Measurements from ENCODE around the gene RAD51B. TPM values are rescaled to one million over a fixed set of nuclear protein-coding genes. Genes with fewer than 3 reads are reported as not detected.

Gene RAD51B
- total RNA-seq, 4 donors from 2014 or later: 14.0 to 16.4 (median 14.8) TPM

DNA sequence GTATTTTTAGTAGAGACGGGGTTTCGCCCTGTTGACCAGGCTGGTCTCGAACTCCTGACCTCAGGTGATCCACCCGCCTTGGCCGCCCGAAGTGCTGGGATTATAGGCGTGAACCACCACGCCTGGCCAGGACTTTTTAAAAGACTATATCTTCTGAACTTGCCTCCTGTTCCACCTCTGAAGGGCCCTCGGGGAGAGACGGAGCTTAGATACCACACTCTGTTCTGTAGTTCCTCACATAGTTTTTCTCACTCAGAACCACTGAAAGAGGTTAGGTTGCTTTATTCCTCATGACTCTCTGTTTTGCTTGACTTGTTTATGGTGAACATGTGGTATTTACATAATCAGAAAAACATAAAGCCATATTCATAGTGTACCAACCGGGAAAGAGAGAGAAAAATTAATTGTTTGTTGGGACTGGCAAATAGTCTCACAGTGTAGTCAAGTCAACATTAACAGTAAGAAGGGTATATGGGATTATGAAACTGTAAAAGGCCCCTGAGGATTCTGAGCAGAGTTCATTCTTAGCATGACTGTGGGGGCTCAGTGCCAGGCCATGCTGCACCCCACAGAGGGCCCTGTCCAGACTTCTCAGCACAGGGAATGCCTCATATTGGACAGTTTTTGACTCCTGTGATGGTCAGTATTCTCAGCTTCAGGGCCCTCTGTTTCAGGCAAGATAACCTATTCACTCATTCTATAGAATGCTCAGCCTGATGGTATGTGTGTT, 631.0 kb downstream of the RAD51B start:
- no peak overlapping the region for H3K27ac ChIP-seq
- WGBS, 2 donors: 96 to 98% methylated on average over 11 of the region's 11 CpGs

DNA sequence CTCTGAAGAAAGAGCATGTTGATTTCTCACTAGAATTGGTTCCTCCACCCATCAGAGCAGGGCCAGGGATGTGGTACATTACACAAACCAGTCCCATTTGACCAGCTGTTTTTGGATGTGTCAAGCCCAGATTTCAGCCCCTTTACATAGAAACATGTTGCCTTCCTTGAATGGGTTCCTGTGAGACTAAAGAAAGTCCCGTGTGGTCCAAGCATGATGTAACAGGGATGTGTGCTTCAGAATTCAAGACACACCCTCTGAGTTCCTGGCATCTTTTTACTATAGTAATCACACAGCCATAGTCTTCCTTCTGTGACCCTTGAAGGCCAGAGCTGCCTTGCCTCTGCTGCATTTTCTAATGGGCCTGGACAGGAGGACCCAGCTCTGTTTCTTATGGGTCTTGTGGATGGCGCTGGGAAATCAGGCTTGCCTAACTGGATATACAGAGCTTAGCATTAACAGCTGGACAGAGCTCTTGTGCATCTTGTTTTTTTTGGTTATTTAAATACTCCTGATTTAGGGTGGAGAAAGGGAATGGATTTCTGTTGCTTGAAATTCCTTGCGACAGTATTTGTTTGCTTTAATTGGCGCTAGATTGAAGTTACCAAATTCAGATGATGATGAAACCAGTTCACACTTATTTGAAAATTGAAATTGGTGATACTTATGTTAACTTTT, 632.3 kb downstream of the RAD51B start:
- Histone ChIP-seq H3K9me3 (no peaks in the 10 kb centered on the region), H3K27ac (no peak overlapping the region), H3K27me3 (no peaks in the 10 kb centered on the region), H3K36me3 (no peaks in the 10 kb centered on the region), H3K4me3 (replicated peaks in 1 of 3) (no peak overlapping the region), H3K4me1 (peaks cover 0 to 8% of the 10 kb centered on the region in 2 donors)
- TF ChIP-seq, protein P1, sequence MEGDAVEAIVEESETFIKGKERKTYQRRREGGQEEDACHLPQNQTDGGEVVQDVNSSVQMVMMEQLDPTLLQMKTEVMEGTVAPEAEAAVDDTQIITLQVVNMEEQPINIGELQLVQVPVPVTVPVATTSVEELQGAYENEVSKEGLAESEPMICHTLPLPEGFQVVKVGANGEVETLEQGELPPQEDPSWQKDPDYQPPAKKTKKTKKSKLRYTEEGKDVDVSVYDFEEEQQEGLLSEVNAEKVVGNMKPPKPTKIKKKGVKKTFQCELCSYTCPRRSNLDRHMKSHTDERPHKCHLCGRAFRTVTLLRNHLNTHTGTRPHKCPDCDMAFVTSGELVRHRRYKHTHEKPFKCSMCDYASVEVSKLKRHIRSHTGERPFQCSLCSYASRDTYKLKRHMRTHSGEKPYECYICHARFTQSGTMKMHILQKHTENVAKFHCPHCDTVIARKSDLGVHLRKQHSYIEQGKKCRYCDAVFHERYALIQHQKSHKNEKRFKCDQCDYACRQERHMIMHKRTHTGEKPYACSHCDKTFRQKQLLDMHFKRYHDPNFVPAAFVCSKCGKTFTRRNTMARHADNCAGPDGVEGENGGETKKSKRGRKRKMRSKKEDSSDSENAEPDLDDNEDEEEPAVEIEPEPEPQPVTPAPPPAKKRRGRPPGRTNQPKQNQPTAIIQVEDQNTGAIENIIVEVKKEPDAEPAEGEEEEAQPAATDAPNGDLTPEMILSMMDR (IDR thresholded peaks at IDR 0.05): no peak
- no peak for TF ChIP-seq POLR2A (IDR thresholded peaks at IDR 0.05)
- intact Hi-C loops (cut with DNase I): no loop called here
- 79 to 86% methylated on average over 4 of the region's 4 CpGs for WGBS, 2 donors
- DNase-seq: no peak

More for the DNA sequence above, 631.0 kb downstream of the RAD51B start:
- Histone ChIP-seq H3K9me3 (no peaks in the 10 kb centered on the region), H3K27me3 (no peaks in the 10 kb centered on the region), H3K4me1 (peaks cover 0 to 8% of the 10 kb centered on the region in 2 donors), H3K4me3 (replicated peaks in 1 of 3) (no peak overlapping the region), H3K36me3 (no peaks in the 10 kb centered on the region)
- TF ChIP-seq, protein P1 (IDR thresholded peaks at IDR 0.05): no peak
- no peak for TF ChIP-seq POLR2A (IDR thresholded peaks at IDR 0.05)
- DNase-seq: no peak
- intact Hi-C loops (cut with DNase I): no loop called here

DNA sequence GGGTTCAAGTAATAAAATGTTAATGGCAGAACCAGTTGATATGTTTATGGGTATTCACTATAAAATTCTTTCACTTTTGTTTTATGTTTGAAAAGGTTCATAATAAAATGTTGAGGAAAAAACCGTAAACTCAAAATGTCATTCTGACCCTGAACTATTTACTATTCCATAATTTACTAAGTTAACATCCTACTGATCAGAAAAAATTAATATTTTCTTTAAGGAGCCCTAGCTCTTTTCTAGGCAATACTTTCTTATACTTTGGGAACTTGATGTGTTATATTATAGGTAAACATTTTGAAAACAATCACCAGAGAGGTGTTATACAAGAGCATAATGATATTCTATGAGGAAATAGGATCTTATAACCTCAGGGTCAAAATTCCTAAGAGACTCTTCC, 638.7 kb downstream of the RAD51B start:
- TF ChIP-seq POLR2A (IDR thresholded peaks at IDR 0.05): no peak
- TF ChIP-seq, protein P1 (IDR thresholded peaks at IDR 0.05): no peak
- intact Hi-C loops (cut with DNase I): no loop called here
- 0 to 96% methylated on average over 1 of the region's 1 CpG for WGBS, 2 donors
- H3K27ac ChIP-seq: peak overlapping the region; percentile 82 to 85 (median 83)
- H3K27me3 ChIP-seq: no peaks in the 10 kb centered on the region
- H3K4me3 ChIP-seq (replicated peaks in 1 of 3): no peak overlapping the region
- no peak for DNase-seq
- H3K9me3 ChIP-seq: no peaks in the 10 kb centered on the region
- H3K4me1 ChIP-seq: peaks cover 25 to 29% of the 10 kb centered on the region in 2 donors
- no peaks in the 10 kb centered on the region for H3K36me3 ChIP-seq

DNA sequence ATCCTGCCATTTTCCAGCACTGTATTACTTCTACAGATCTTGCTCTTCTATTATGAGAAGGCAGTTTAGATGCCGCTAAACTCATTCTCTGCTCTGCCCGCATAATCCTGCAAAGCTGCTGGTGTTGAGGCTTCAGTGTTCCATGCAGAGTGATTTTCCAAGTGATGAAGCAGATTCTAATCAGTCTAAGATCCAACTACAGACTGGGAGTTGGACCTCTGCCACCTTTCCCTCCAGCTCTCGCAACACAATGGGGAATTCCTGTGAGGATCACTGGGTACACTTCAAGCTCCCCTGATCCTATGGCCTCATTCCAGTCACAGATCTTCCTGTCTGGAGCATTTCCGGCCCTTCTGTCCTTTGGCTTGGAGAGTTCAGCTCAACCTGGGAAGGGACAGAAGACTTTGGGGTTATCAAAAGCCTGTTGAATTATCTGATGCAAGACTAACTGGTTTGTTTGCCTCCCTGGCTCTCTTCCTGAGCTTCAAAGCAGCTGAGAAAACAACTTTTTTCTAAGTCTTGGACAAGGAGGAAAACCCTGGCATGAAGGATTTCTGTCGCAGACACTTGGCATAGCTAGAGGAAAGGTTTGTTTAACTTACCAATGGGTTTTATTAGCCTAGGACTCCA, 639.4 kb downstream of the RAD51B start:
- no peaks in the 10 kb centered on the region for H3K27me3 ChIP-seq
- no peaks in the 10 kb centered on the region for H3K9me3 ChIP-seq
- peak overlapping the region; percentile 82 to 85 (median 83) for H3K27ac ChIP-seq
- H3K4me1 ChIP-seq: peaks cover 25 to 29% of the 10 kb centered on the region in 2 donors
- DNase-seq: peak; percentile 87 to 90
- 6 to 18% methylated on average over 5 of the region's 5 CpGs for WGBS, 2 donors
- H3K4me3 ChIP-seq (replicated peaks in 1 of 3): no peak overlapping the region
- no peaks in the 10 kb centered on the region for H3K36me3 ChIP-seq
- TF ChIP-seq, protein P1 (IDR thresholded peaks at IDR 0.05): no peak
- TF ChIP-seq POLR2A (IDR thresholded peaks at IDR 0.05): peak in 1 of 2 donors; percentile 30
- intact Hi-C loops (cut with DNase I): no loop called here

All from thyroid gland (tissue), 4 donors.